GM20431 (cell line): ENCODE data around the gene RALY.
"Not testable (repeated sequence)": the region's sequence is repeated elsewhere in the genome, so short reads cannot be mapped to it uniquely, and the experiment has no call there.

Source experiments
- in situ Hi-C: fragments of 300-500 bp; cut with MseI, MboI; formaldehyde crosslinking; loops from one replicate; pipeline ENCODE4 v1.15.0; 2020; ENCODE audit warnings: low sequenced_read_pairs; ENCODE audit not compliant: unreplicated experiment

RALY gene

DNA sequence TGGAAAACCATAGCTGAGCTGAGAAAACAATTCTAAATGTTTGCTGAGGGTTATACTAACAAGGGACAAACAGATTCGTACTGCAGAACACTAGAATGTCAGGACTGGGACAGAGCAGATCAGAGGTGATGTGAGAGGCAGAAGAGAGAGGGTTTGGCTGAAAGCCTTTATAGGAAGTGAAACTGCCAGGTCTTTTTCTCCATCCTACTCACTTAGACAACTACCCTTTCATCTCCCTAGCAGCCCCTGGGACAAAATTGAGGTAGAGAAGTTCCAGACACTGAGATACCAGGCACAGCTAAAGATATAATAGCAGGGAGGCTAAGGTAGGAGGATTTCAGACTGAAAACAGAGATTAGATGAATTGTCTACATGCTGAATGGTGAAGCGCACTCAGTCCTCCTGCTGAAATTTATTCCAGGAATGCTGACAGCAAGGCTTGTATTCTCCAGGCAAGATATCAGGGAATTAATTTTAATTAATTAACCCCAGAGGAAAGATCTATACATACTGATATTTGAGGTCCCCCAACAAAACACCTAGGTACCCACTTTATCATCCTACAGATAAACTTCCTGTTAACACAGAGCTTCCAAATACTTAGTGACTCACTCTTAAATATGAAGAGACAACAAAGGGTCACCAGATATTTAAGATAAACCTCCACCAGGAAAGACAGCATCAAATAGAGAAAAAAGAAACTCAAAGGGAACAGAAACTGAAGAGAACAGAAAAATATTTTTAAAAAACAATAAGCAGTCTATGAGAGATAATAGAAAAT, 130.9 kb downstream of the RALY start:
- in situ Hi-C loops, result no loop called here

GRCh38 chr20:34127792-34128191, 134.1 kb downstream of the RALY start:
- in situ Hi-C loops, result no loop called here

GRCh38 chr20:34129518-34130162, 135.9 kb downstream of the RALY start:
- in situ Hi-C loops, result no loop called here

DNA sequence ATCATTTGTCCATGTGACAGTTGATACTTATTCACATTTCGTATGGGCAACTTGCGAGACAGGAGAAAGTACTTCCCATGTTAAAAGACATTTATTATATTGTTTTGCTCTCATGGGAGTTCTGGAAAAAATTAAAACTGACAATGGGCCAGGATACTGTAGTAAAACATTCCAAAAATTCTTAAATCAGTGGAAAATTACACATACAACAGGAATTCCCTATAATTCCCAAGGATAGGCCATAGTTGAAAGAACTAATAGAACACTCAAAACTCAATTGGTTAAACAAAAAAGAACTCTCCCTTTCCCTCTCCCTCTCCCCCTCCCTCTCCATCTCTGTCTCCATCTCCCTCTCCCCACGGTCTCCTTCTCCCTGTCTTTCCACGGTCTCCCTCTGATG, 137.8 kb downstream of the RALY start:
- in situ Hi-C loops, result no loop called here

DNA sequence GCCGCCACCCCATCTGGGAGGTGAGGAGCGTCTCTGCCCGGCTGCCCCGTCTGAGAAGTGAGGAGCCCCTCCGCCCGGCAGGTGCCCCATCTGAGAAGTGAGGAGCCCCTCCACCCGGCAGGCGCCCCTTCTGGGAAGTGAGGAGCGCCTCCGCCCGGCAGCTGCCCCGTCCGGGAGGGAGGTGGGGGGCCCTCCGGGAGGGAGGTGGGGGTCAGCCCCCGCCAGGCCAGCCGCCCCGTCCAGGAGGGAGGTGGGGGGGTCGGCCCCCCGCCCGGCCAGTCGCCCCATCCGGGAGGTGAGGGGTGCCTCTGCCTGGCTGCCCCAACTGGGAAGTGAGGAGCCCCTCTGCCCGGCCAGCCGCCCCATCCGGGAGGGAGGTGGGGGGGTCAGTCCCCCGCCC, 138.8 kb downstream of the RALY start:
- in situ Hi-C loops, result not testable (repeated sequence)

GRCh38 chr20:34132943-34133342, 139.2 kb downstream of the RALY start:
- in situ Hi-C loops, result not testable (repeated sequence)

DNA sequence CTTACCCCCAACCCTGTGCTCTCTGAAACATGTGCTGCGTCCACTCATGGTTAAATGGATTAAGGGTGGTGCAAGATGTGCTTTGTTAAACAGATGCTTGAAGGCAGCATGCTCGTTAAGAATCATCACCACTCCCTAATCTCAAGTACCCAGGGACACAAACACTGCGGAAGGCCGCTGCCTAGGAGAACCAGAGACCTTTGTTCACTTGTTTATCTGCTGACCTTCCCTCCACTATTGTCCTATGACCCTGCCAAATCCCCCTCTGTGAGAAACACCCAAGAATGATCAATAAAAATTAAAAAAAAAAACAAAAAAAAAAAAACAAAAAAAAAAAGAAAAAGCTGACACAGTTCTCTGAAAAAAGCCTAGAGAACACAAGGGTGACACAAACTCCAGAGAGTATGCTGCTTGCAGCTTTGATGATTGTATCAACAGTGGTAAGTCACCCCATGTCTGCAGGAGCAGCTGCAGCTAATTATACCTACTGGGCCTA, 139.7 kb downstream of the RALY start:
- in situ Hi-C loops, result not testable (repeated sequence)
